DOHH2 (cell line): Measurements from ENCODE around the gene HDDC3.

Experiments
- EZH2phosphoT487 ChIP-seq: fragments of 200-600 bp; sonication (generic); IDR thresholded peaks from 2 replicates; pipeline ENCODE4 v1.6.1; 2017; ENCODE audit warnings: borderline replicate concordance, mild to moderate bottlenecking, antibody characterized with exemption, low read length, moderate library complexity, mixed read lengths
- TF ChIP-seq, protein P1 (sequence below): fragments of 200-600 bp; sonication (generic); IDR thresholded peaks from one replicate; pipeline ENCODE4 v1.5.1; 2014; ENCODE audit warnings: antibody characterized with exemption, mild to moderate bottlenecking, low read depth, low read length; ENCODE audit not compliant: poor library complexity, severe bottlenecking

DNA sequence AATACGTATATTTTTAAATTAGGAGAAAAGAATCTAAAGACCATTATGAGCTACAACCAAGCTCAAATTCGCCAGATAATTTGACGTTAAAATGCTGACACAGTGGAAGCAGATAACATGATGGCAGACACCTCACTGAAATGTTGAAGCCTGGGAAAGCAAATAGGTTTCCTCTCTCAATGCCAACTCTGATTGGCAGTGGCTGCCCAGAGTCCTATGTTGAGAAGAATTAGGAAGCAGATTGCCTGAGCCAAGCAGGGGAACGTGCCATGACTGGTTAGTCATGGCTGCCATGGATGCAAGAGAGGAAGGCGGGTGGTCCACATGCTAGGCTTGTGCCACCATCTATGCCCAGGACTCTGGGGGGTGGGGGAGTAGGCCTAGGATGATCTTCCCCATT lies 5.9 kb upstream of the HDDC3 start:
- TF ChIP-seq, protein P1, sequence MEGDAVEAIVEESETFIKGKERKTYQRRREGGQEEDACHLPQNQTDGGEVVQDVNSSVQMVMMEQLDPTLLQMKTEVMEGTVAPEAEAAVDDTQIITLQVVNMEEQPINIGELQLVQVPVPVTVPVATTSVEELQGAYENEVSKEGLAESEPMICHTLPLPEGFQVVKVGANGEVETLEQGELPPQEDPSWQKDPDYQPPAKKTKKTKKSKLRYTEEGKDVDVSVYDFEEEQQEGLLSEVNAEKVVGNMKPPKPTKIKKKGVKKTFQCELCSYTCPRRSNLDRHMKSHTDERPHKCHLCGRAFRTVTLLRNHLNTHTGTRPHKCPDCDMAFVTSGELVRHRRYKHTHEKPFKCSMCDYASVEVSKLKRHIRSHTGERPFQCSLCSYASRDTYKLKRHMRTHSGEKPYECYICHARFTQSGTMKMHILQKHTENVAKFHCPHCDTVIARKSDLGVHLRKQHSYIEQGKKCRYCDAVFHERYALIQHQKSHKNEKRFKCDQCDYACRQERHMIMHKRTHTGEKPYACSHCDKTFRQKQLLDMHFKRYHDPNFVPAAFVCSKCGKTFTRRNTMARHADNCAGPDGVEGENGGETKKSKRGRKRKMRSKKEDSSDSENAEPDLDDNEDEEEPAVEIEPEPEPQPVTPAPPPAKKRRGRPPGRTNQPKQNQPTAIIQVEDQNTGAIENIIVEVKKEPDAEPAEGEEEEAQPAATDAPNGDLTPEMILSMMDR: no peak
- TF ChIP-seq EZH2phosphoT487: no peak
